Fibroblast of gingiva (primary cell): Measurements from ENCODE around the gene CLSTN2.

ENCODE experiments used
- DNase-seq: peaks from one replicate; pipeline ENCODE4 v3.0.0-alpha.2; 2011; ENCODE audit warnings: low read depth

Gene CLSTN2

DNA sequence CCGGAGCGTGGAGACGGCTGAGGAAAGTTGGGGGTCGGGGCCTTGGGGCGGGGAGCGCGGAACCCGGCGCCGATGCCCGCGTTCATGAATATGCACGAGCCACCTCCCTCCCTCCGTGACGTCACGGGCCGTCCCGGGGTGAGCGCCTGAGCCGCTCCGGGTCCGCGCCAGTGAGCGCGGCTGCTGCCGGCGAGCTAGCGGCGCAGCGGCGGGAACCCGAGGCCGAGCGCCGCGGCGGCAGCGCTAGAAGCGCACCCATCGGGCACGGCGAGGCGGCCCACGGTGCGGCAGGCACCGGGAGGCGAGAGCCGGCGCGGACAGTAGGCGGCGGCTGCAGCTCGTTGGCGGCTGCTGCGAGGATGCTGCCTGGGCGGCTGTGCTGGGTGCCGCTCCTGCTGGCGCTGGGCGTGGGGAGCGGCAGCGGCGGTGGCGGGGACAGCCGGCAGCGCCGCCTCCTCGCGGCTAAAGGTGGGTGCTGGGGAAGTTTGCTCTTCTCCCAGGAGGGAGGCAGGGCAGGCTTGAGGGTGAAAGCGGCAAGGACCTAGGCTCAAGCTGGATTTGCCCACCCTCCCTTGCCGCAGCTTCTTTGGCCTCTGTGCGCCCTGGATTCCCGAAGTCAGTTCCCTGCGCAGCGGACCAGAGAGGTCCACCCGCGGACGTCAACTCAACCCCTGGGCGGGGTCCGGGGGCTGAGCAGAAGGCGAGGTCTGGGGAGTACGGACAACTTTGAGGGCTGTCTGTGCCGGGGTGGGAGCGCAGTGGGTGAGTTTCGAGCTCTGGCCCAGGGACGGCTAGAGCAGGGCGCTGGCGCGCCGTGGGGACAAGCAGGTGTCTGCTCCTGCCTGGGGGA is at the start of gene CLSTN2:
Gene CLSTN2, plus strand, starts transcription at position 170 of the 850 bp plus-strand sequence.
- DNase-seq, result peak; percentile 21

DNA sequence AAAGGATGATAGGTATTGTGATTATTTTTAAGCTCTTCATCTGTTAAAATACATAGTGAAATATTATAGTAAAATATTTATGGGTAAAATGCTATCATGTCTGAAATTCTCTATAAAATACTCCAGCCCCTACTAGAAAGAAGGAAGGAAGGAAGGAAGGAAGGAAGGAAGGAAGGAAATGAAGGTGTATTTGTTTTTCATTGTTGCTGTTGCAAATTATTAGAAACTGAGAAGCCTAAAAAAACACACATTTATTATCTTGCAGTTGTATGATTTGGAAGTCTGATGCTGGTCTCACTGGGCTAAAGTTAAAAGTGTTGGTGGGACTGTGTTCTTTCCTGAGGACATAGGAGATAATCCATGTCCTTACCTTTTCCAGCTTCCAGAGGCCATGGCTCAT is 47.6 kb upstream of the CLSTN2 start:
- DNase-seq, result no peak

DNA sequence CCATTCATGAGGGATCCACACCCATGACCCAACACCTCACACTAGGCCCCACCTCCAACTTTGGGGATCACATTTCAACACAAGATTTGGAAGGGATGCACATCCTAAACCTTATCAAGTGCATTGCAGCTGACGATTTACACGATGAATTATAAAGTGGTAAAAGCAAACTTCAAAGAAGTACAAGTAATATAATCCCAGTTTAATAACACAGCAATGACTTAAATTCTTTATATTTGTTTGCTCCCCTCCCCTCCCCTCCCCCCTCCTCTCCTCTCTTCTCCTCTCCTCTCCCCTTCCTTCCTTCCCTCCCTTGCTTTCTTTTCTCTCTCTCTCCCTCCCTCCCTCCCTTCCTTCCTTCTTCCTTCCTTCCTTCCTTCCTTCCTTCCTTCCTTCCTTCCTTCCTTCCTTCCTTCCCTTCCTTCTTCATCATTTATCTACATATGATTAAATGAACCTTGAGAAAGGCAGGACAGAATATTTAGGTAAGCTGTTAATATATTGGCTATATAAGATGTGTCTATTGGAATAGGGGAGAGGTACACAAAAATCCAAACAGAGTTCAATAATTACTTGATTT is 46.3 kb upstream of the CLSTN2 start:
- DNase-seq, result no peak

DNA sequence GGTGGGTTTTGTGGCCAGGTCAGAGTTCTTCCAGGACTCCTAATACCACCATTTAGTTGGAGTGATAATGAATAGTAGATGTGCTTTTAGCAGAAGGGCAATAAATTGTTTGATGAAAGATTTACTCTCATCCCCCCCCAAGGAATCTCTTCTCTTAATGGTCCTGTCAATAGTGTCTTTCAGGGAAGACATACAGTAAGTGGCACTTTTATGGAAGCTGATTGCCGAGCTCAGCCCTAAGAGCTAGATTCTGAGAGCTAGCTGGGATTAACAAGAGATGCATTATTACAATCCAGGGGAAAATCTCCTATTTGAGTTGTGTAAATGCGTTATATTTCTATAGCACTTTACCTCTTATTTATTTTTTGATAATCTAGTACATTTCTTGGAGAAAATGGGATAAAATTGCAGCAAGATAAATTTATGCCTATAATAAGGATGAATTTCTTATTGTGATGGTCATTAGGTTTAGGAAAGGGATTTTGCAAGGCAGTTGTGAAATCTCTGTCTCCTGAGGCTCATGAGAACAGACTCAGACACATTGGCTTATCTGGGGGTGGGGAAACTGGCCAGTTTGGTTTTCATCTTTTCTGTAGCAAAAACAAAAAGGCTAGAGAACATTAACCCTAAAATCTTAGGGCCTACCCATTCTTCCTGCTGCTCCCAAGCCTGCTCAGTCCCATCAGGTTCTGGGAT is 41.6 kb upstream of the CLSTN2 start:
- peak; percentile 12 for DNase-seq

DNA sequence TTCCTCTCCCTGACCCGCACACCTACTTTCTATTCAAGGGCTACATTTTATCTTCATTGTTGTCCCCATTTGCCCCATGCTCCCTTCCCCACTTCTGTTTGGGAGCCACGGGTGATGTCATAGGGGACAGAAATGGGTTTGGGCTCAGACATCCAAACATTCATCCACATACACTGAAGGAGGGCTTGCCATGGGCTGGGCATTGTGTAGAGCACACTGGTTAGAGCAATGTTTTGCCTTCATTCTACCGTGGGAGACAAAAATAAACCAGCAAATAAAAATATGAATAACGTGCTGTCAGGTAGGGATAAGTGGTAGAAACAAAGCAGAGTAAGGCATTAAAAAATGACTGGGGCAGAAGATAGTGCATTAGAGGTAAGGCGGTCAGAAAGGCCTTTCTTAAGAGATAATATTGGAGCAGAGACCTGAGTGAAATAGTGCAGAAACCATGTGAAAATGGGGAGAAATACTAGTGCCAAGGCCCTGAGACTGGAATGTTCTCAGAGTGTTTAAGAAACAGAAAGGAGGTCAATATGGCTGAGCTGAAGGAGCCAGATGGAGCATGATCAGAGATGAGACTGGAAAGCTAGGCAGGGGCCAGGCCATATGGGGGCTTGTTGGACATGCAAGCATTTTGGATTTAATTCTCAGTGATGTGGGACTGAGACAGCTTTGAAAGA is 40.9 kb upstream of the CLSTN2 start:
- DNase-seq, result no peak

DNA sequence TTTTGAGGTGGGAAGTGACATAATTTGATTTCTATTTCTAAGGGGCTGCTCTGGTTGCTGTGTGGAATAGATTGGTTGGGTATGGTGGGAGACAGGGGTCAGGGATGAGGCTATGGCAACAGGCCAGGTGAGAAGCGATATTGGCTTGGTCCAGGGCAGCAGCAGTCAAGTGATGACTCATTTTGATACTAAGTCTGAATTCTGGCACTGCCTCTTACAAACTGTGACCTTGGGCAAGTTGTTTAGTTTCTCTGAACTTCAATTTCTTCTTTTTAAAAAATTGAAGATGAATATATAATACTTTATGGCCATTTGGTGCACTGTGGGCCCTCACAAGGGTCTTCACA is 40.4 kb upstream of the CLSTN2 start:
- no peak for DNase-seq

DNA sequence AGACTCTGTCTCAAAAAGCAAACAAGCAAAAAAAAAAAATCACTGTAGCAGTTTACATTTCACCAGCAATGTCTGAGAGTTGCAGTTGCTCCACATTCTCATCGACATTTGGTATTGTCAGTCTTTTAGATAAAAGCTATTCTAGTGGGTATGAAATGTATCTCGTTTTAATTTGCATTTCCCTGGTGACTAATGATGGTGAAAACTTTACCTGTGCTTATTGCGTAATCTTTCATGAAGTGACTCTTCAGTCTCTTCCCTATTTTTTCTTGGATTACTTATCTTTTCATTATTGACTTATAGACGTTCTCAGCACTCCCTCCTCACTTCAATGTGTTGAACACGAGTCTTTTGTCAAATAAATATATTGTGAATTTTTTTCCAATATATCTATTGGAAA is 37.2 kb upstream of the CLSTN2 start:
- no peak for DNase-seq

DNA sequence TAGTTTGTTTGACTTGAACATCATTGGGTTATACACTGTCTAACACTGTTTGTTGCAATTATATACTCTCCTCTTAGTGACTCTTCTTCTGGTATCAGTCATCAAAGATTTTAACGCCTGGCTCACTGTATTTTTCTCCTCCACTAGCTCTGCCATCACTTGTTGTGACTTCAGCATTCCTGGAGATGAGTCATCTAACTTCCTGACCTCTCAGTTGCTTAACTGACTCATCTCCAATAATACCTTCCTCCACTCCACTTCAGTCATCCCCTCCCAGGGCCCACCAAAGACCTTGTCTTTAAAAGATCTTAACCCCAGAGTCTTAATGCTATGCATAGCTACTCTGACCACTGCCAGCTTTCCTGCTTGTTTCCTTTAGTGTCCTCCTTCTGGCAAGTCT is 28.6 kb upstream of the CLSTN2 start:
- peak; percentile 19 for DNase-seq

DNA sequence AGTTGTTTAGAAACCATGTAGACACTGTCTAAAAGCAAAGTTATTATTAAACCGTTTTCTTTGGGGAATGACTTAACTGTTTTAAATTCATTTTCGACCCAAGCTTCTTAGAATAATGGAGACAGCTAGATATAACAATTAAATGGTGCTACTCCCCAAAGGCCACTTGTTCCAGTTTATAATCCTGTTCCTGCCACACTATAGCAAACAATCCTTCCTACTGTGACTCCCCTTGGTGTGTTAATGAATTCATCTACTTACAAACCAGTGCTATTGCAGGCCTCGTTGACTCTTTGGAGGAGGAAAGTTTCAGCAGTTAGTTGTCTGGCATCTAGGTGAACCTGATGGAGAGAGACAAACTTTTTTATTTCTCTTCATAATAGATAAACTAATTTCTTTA is 25.2 kb upstream of the CLSTN2 start:
- no peak for DNase-seq

DNA sequence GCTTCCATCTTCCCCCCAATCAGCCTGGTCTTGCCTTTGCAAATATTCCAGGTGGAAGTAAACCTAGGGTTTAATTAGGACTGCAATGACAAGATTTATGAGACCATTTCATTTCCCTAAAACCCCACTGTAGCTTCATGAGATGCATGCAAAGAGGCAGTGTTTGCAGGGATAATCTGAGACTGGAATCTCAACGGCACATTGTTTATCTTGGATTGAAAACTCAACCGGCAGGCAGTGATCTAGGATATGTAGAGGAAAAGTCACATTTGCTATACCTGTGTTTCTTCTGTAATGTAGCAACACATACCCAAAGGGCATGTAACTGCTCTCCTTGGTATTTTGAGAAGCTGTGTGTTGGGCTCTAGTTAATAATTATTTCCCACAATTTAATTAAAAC is 18.7 kb upstream of the CLSTN2 start:
- DNase-seq, result no peak

DNA sequence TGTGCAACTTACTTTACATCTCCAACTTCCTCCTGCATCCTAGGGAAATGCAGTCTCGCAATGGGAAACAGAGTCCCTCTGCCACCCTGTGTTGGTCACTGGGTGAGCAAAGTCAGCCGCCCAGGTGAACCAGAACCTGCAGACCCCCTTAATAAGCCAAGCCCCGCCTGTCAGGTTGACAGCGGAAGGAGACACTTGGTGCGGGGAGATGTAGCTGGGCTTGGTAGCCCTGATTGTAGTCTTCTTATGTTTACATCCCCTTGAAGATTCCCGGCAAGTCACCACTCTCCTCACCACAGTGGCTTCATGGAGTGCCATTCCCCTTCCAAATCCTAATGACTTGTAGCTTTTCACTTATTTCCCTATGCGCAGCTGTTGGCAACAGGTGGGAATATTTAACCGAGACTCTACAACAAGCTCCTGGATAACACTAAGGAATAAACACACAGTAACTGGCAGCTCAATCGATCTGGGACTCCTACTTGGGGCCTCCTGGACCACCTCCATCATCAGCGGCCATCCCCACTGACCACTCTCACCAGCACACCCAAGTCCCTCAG is 17.7 kb upstream of the CLSTN2 start:
- DNase-seq, result no peak

DNA sequence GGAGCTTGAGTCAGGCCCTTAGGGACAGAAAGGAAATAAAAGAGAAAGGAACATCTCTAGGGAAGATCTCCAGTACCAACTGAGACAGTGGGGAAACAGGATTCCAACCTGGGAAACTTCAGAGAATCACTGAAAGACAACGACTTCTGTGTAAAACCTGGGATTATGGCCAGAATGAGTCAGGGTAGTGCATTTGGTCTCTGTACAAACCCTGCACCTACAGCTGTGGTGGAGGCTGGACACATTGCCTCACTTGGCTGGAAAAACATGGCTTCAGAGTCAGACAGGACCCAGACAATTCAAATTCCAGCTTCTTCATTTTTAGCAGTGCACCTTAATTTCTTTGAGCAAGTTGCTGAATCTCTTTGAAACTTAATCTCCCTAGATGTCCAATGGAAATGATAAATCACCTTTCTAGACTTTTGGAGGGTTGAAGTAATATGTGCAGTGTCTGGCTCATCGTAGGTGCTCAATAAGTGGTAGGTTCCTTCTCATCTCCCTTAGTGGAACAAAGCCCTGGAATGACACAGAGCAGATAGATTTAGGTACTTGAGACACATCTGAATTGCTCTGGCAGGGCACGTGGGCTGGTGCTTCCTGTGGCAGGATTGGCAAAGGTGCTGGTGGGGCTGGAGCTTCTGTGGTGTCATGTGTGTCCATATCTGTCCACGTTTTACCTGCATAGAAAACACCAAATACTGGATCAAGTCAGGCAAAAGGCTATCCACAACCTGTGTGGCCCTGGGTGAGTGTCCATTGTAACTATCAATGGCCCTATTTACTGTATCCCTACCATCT is 6.1 kb upstream of the CLSTN2 start:
- DNase-seq, result no peak

DNA sequence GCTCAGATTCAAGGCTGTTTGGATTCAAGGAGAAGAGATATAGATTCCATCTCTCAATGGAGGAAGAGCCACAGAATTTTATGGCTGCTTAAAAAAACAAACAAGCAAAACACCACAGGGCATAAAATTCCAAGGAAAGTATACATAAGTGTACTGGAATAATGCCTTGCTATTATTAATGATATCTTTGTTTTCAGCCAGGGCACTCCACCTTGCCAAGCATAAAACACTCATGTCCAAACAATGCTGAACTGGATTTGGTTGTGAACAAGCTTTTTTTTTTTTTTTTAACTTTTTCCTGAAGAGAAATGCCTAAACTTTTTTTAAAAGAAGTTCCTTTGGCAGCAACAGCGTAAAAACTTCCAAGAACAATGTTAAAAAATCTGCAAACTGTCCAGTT is 4.8 kb upstream of the CLSTN2 start:
- no peak for DNase-seq

DNA sequence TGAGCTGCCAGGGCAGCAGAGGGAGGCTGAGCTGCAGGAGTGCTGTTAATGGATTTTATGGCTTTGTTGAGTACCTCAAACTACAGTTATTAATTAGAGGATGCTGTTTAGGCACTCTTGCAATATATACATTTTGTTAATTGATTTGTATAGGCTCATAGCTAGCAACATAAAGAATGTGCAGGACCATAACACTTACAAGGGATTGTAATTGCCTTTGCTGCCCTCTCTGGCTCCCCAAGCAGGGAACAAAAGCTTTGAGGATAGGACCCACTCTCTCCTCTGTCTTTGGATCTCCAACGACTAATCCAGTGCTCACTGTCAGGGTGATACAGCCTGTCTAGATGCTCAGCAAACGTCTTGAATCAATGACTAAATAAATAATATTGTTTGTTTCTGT is 1.2 kb upstream of the CLSTN2 start:
- no peak for DNase-seq

DNA sequence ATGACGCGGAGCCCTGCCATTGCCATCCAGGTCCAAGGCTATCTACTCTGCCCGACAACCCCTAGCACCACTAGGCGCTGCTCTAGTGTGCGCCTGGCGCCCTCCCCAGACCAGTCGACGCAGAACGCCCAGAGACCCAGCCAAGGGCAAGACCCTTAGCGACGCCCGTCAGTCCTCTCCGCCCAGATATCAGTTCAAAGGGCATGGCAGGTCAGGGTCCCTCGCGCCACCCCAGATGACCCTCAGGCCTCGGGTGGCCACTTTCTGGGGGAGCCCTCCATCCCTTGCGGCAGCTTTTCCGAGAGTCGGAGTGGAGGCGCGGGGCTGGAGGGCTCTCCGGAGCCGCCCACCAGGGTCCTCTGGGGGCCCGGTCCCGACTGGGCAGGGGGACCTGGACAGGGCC is 371 bp upstream of the CLSTN2 start:
- DNase-seq, result no peak

DNA sequence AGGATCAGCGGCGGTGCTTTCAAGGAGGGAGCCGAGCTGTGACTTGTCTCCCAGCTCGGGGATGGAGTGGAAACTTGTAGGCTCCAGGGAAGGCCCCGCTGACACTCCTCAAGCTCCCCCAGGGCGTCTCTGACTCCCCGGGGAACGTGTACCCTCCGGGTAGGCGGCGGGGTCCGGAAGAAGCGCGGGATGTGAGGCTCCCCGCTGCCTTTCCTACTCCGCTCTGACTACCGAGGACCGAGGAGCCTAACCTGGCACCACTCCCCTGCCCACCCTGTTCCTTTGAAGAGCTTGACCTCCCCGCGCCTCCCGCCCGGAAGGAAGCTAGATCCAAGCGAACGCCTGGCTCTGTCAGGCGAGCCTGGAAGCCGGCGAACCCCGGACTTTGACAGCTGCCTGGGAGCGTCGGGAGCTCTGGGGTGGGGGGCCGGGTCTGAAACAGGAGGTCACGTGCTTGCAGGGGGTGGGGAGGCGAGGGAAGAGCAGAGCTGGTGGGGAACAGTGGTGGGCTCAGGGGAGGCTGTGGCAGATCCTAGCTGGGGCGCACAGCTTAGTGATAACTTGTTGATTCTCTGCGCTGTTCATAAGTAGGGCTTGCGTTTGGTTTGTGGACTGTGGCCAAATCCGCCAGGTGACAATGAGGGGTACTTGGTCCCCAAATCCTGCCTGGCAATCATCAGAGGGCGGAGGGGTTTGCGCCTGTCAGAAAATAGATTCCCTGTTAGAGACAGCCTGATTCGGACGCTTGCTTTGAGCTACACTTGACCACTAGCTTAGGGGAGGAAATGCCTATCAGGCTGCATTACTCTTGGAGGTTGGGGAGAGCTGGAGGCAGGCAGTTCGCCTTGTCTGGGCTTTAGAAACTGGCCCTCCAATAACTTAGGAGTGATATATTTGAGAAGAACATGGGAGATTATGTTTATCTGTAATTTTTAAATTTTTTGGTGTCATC is 1.2 kb downstream of the CLSTN2 start:
- no peak for DNase-seq

DNA sequence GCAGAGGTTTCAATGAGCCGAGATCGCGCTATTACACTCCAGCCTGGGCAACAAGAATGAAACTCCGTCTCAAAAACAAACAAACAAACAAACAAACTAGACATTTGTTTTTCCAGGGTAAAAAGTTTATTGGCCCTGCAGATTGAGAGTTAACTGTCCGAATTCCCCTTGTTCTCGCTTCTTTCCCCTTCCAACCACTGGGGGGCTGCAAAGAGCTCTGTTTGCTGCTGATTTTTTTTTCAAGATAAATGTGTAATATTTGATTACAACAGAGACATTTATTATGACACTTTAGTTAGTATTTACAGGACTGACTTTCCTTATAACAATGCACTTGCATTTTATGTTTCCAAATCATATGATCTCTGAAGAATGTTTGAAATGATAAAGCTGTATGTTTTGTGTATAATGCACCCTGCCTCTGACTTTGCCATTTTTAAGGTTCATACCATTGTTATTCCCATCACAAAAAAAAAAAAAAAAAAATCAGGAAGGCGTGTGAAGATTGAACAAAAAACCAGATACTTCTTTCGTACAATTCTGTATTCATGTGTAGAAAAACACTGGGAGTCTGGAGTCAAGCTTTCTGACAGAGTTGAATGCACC is 2.8 kb downstream of the CLSTN2 start:
- peak; percentile 49 for DNase-seq

DNA sequence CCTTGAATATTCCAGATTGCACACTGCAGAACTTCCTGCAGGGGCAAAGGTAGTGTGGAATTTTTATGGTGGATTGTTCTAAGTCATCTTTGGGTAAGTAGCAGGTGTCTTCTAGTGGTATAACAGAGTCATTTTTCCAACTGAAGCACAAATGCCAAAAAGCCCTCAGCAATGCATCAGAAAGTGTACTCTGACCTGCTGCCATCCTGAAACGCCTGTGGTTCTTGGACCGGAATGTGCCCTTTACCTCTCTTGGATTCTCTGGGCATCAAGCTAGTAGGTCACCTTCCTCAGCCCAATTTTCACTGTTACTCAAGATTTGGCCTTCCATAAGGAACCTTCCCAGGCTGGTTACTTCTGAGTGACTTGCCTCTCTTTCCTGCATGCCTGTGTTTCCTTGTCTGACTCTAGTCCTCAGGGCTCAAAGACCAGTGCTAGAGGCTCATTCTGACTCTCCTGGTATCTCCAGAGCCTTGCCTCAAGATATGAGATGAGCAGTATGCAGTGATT is 4.8 kb downstream of the CLSTN2 start:
- DNase-seq, result no peak

DNA sequence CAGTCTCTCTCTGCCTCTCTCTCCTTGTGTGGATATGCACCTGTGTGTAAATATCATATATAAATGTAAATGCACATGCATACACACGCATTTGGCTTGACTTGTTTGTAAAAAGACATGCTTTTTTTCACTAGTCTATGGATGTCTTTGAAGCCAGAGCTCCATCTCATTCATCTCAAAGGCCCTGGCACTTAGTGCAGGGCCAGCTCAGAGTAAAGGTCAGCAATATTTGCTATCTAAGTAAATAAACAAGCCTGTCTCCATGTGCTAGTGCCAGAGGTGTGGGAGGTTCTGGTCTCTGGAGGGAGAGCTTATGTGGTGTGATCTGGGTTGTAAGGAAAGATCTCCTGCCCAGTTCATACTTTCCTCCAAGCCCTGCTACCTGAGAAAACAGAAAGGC is 5.6 kb downstream of the CLSTN2 start:
- DNase-seq, result no peak

DNA sequence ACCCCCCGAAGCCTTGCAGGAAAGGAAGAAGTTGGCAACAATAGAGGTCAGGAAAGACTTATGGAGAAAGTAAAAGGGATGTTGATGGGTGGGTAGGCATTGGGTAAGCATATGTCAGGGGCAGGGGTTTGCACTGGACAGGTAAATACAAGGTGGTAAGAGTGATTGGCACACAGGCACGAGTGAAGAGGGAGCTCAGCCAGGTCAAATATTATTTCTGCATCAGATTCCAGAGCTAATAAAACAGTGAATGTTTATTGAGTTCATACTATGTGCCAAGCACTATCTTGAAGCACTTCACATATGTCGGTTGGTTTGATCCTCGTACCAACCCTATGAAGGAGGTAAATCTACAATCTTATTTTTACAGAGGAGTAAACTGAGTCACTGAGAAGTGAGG is 6.6 kb downstream of the CLSTN2 start:
- DNase-seq, result no peak
